K562 (cell line): ENCODE measurements around the gene SKAP2. TPM values are rescaled to one million over a fixed set of nuclear protein-coding genes. Genes with fewer than 3 reads are reported as not detected.
A peak's percentile ranks its signal among the peaks of the same experiment; 100 is the strongest.

Experiments
- CBFA2T2 ChIP-seq: fragments of 450-650 bp; conservative IDR thresholded peaks from 2 replicates; pipeline ENCODE4 v1.6.1; 2017; ENCODE audit warnings: mild to moderate bottlenecking
- PML ChIP-seq: IDR thresholded peaks from 2 replicates; pipeline ENCODE4 v1.6.1; 2012; ENCODE audit warnings: low read length, inconsistent platforms
- XRCC3 ChIP-seq: fragments of 450-650 bp; IDR thresholded peaks from 2 replicates; pipeline ENCODE4 v1.6.1; 2017; ENCODE audit warnings: mild to moderate bottlenecking, moderate library complexity
- polyA plus RNA-seq, 8 experiments: library from polyadenylated mRNA; depleted of rRNA in 4 of 8; stranded (reverse) in 5 of 8; unstranded in 3 of 8; fragments of >200 nt; fragmentation: Nextera tagmentation in 2 of 8; fragmentation: Illumina TruSeq in 1 of 8; extraction: Ambion mirVana in 2 of 8; extraction: Trizol in 1 of 8; gene quantifications; 2 replicates each; pipeline versions ENCODE4 v1.2.1 to v1.2.3, GENCODE V29; 2011 to 2014; ENCODE audit warnings: inconsistent platforms in 1 of 8, missing spikeins in 1 of 8
- total RNA-seq, 7 experiments: library from RNA; depleted of rRNA in 6 of 7; stranded (reverse); fragments of >200 nt in 6 of 7; fragmentation: Illumina TruSeq in 2 of 7; extraction: Trizol in 2 of 7; gene quantifications; 2 replicates each; pipeline versions ENCODE4 v1.2.1 to v1.2.3, GENCODE V29; 2011 to 2021; ENCODE audit warnings: low replicate concordance in 1 of 7
- TF ChIP-seq, protein P1 (sequence below): fragments of 250-450 bp; sonication (Bioruptor Pico); IDR thresholded peaks from 2 replicates; pipeline ENCODE4 v1.8.0; 2022; ENCODE audit warnings: inconsistent platforms, mild to moderate bottlenecking, moderate library complexity, borderline replicate concordance
- TF ChIP-seq, protein P2 (sequence below): fragments of 450-650 bp; formaldehyde crosslinking; IDR thresholded peaks from 2 replicates; pipeline ENCODE4 v1.4.0; 2022; ENCODE audit warnings: missing genetic modification characterization
- TF ChIP-seq, protein P3 (sequence below): sonication (generic); formaldehyde crosslinking; IDR thresholded peaks from 2 replicates; pipeline ENCODE4 v1.8.0; 2022; ENCODE audit warnings: missing genetic modification reagents, mild to moderate bottlenecking, borderline replicate concordance
- TF ChIP-seq, protein P4 (sequence below): sonication (generic); formaldehyde crosslinking; IDR thresholded peaks from 2 replicates; pipeline ENCODE4 v1.8.1; 2023; ENCODE audit warnings: missing genetic modification reagents, mild to moderate bottlenecking, borderline replicate concordance
- TF ChIP-seq, protein P5 (sequence below), 2 experiments: fragments of 200-800 bp in 1 of 2; sonication (Bioruptor generic) in 1 of 2; sonication (generic) in 1 of 2; formaldehyde crosslinking in 1 of 2; IDR thresholded peaks in 1 of 2; conservative IDR thresholded peaks in 1 of 2; 2 replicates each; pipeline versions ENCODE4 v1.5.0 to v1.6.1; 2016 to 2020; ENCODE audit warnings: missing compliant biosample characterization in 1 of 2, missing genetic modification characterization in 1 of 2, missing genetic modification reagents in 1 of 2
- TF ChIP-seq, protein P6 (sequence below): fragments of 250-450 bp; sonication (Bioruptor Pico); IDR thresholded peaks from 2 replicates; pipeline ENCODE4 v1.4.0; 2020; ENCODE audit warnings: borderline replicate concordance

SKAP2 gene
- total and polyA plus RNA-seq, 9 of the 15 experiments (the other 6 are each of a cell fraction or from before 2014, with no cell fraction given): 4.2 to 11.7 (median 8.3) TPM

DNA sequence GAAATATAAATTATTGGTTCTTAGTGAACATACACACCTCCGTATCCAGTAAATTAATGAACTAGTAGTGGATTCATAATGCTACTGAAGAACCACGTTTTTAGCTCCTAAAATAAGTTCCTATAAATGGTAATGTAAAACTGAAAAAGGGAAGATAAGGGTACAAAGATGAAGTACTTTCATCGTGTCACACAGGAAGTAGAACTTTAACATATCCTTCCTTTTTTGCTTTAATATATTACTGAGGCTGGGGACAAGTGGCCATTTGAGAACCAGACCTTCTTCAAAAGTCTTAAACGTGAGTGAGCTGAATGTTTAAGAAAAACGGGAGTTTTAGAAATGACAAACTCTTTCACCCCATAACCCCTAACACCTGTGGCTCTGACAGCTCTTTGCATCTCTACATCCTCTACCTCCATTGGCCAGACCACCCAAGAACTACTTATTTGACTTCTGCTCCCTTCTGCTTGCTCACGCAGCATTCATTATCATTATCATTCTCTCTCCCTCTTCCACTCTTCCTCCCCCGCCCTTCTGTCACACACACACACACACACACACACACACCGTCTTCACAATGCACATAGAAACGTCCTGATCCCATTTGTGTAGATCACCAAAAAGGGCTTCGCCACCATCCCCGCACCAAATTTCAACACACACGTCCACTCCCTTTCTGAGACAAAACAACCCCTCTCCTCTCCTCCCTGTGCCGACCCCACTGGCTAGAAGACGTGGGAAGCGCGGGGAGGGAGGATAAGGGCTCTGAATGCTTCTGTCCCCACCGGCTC lies 677 bp downstream of the SKAP2 start (continued):
- TF ChIP-seq, protein P1, sequence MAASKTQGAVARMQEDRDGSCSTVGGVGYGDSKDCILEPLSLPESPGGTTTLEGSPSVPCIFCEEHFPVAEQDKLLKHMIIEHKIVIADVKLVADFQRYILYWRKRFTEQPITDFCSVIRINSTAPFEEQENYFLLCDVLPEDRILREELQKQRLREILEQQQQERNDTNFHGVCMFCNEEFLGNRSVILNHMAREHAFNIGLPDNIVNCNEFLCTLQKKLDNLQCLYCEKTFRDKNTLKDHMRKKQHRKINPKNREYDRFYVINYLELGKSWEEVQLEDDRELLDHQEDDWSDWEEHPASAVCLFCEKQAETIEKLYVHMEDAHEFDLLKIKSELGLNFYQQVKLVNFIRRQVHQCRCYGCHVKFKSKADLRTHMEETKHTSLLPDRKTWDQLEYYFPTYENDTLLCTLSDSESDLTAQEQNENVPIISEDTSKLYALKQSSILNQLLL (CRISPR knock-in tag): no peak
- TF ChIP-seq, protein P2, sequence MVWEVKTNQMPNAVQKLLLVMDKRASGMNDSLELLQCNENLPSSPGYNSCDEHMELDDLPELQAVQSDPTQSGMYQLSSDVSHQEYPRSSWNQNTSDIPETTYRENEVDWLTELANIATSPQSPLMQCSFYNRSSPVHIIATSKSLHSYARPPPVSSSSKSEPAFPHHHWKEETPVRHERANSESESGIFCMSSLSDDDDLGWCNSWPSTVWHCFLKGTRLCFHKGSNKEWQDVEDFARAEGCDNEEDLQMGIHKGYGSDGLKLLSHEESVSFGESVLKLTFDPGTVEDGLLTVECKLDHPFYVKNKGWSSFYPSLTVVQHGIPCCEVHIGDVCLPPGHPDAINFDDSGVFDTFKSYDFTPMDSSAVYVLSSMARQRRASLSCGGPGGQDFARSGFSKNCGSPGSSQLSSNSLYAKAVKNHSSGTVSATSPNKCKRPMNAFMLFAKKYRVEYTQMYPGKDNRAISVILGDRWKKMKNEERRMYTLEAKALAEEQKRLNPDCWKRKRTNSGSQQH (CRISPR knock-in tag): peak; percentile 92
- TF ChIP-seq PML (no peak), XRCC3 (no peak), CBFA2T2 (no peak)
- TF ChIP-seq, protein P3, sequence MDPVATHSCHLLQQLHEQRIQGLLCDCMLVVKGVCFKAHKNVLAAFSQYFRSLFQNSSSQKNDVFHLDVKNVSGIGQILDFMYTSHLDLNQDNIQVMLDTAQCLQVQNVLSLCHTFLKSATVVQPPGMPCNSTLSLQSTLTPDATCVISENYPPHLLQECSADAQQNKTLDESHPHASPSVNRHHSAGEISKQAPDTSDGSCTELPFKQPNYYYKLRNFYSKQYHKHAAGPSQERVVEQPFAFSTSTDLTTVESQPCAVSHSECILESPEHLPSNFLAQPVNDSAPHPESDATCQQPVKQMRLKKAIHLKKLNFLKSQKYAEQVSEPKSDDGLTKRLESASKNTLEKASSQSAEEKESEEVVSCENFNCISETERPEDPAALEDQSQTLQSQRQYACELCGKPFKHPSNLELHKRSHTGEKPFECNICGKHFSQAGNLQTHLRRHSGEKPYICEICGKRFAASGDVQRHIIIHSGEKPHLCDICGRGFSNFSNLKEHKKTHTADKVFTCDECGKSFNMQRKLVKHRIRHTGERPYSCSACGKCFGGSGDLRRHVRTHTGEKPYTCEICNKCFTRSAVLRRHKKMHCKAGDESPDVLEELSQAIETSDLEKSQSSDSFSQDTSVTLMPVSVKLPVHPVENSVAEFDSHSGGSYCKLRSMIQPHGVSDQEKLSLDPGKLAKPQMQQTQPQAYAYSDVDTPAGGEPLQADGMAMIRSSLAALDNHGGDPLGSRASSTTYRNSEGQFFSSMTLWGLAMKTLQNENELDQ: no peak
- TF ChIP-seq, protein P4, sequence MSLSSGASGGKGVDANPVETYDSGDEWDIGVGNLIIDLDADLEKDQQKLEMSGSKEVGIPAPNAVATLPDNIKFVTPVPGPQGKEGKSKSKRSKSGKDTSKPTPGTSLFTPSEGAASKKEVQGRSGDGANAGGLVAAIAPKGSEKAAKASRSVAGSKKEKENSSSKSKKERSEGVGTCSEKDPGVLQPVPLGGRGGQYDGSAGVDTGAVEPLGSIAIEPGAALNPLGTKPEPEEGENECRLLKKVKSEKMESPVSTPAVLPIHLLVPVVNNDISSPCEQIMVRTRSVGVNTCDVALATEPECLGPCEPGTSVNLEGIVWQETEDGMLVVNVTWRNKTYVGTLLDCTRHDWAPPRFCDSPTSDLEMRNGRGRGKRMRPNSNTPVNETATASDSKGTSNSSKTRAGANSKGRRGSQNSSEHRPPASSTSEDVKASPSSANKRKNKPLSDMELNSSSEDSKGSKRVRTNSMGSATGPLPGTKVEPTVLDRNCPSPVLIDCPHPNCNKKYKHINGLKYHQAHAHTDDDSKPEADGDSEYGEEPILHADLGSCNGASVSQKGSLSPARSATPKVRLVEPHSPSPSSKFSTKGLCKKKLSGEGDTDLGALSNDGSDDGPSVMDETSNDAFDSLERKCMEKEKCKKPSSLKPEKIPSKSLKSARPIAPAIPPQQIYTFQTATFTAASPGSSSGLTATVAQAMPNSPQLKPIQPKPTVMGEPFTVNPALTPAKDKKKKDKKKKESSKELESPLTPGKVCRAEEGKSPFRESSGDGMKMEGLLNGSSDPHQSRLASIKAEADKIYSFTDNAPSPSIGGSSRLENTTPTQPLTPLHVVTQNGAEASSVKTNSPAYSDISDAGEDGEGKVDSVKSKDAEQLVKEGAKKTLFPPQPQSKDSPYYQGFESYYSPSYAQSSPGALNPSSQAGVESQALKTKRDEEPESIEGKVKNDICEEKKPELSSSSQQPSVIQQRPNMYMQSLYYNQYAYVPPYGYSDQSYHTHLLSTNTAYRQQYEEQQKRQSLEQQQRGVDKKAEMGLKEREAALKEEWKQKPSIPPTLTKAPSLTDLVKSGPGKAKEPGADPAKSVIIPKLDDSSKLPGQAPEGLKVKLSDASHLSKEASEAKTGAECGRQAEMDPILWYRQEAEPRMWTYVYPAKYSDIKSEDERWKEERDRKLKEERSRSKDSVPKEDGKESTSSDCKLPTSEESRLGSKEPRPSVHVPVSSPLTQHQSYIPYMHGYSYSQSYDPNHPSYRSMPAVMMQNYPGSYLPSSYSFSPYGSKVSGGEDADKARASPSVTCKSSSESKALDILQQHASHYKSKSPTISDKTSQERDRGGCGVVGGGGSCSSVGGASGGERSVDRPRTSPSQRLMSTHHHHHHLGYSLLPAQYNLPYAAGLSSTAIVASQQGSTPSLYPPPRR (CRISPR knock-in tag): no peak
- TF ChIP-seq, protein P5, sequence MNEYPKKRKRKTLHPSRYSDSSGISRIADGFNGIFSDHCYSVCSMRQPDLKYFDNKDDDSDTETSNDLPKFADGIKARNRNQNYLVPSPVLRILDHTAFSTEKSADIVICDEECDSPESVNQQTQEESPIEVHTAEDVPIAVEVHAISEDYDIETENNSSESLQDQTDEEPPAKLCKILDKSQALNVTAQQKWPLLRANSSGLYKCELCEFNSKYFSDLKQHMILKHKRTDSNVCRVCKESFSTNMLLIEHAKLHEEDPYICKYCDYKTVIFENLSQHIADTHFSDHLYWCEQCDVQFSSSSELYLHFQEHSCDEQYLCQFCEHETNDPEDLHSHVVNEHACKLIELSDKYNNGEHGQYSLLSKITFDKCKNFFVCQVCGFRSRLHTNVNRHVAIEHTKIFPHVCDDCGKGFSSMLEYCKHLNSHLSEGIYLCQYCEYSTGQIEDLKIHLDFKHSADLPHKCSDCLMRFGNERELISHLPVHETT (CRISPR knock-in tag; conservative IDR thresholded peaks at IDR 0.05 in 1 of 2, IDR thresholded peaks at IDR 0.05 in 1 of 2): no peak; a peak in 1 of 4 replicates
- TF ChIP-seq, protein P6, sequence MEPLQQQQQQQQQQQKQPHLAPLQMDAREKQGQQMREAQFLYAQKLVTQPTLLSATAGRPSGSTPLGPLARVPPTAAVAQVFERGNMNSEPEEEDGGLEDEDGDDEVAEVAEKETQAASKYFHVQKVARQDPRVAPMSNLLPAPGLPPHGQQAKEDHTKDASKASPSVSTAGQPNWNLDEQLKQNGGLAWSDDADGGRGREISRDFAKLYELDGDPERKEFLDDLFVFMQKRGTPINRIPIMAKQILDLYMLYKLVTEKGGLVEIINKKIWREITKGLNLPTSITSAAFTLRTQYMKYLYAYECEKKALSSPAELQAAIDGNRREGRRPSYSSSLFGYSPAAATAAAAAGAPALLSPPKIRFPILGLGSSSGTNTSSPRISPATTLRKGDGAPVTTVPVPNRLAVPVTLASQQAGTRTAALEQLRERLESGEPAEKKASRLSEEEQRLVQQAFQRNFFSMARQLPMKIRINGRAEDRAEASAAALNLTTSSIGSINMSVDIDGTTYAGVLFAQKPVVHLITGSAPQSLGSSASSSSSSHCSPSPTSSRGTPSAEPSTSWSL (CRISPR knock-in tag): no peak
